Fibroblast of lung (primary cell): Measurements from ENCODE around the gene PGAM5. TPM values are rescaled to one million over a fixed set of nuclear protein-coding genes. Genes with fewer than 3 reads are reported as not detected.

Experiments used
- DNase-seq, 2 donors: peaks; one replicate each; pipeline versions ENCODE4 v3.0.0 to v3.0.0-alpha.2; 2010; ENCODE audit warnings: low read depth in 2 of 2
- H2AFZ ChIP-seq: 2 replicates; pipeline ENCODE4 v1.5.1; 2012; ENCODE audit warnings: low read length, control low read depth, inconsistent platforms
- H3K27ac ChIP-seq: 2 replicates; pipeline ENCODE4 v1.5.1; 2011; ENCODE audit warnings: low read length, control low read depth; ENCODE audit not compliant: insufficient read depth
- H3K27me3 ChIP-seq: 2 replicates; pipeline ENCODE4 v1.5.1; 2011; ENCODE audit warnings: mild to moderate bottlenecking, low read length; ENCODE audit not compliant: control insufficient read depth, insufficient read depth
- H3K36me3 ChIP-seq: 2 replicates; pipeline ENCODE4 v1.5.1; 2011; ENCODE audit warnings: low read length; ENCODE audit not compliant: control insufficient read depth, insufficient read depth
- H3K4me1 ChIP-seq: 2 replicates; pipeline ENCODE4 v1.5.1; 2011; ENCODE audit warnings: low read length; ENCODE audit not compliant: control insufficient read depth, insufficient read depth; ENCODE audit errors: extremely low read depth
- H3K4me2 ChIP-seq: 2 replicates; pipeline ENCODE4 v1.5.1; 2011; ENCODE audit warnings: low read length, control low read depth; ENCODE audit not compliant: insufficient read depth; ENCODE audit errors: extremely low read depth
- H3K4me3 ChIP-seq, 4 experiments: fragments of 200-600 bp in 1 of 4; sonication (generic) in 1 of 4; replicated peaks in 1 of 4; 2 replicates each; pipeline ENCODE4 v1.5.1; 2011 to 2016; ENCODE audit warnings: low read length in 4 of 4, low read depth in 3 of 4, mild to moderate bottlenecking in 3 of 4, control low read depth in 2 of 4, inconsistent platforms in 1 of 4, mixed read lengths in 1 of 4; ENCODE audit not compliant: insufficient read depth in 1 of 4; ENCODE audit errors: control extremely low read depth in 1 of 4
- H3K79me2 ChIP-seq: 2 replicates; pipeline ENCODE4 v1.5.1; 2012; ENCODE audit warnings: mild to moderate bottlenecking, low read length, inconsistent platforms; ENCODE audit not compliant: control insufficient read depth, insufficient read depth
- H3K9ac ChIP-seq: 2 replicates; pipeline ENCODE4 v1.5.1; 2011; ENCODE audit warnings: mild to moderate bottlenecking, low read length, control low read depth; ENCODE audit not compliant: insufficient read depth
- H3K9me3 ChIP-seq: 2 replicates; pipeline ENCODE4 v1.5.1; 2012; ENCODE audit warnings: low read depth, low read length; ENCODE audit not compliant: control insufficient read depth, insufficient read depth
- H4K20me1 ChIP-seq: 2 replicates; pipeline ENCODE4 v1.5.1; 2011; ENCODE audit warnings: low read length; ENCODE audit not compliant: control insufficient read depth, insufficient read depth; ENCODE audit errors: extremely low read depth
- EZH2 ChIP-seq: IDR thresholded peaks from 2 replicates; pipeline ENCODE4 v1.5.1; 2012; ENCODE audit warnings: low read length, control low read depth, mild to moderate bottlenecking; ENCODE audit errors: missing control alignments
- polyA plus RNA-seq, 2 donors: library from polyadenylated mRNA; depleted of rRNA in 1 of 2; stranded (reverse) in 1 of 2; unstranded in 1 of 2; fragments of >200 nt; gene quantifications; 2 replicates each; pipeline ENCODE4 v1.2.1, GENCODE V29; 2011 to 2012; ENCODE audit warnings: missing spikeins in 1 of 2
- total RNA-seq: library from RNA; depleted of rRNA; stranded (reverse); fragments of >200 nt; gene quantifications from 2 replicates; pipeline ENCODE4 v1.2.1, GENCODE V29; 2014
- TF ChIP-seq, protein P1 (sequence below), 2 donors: IDR thresholded peaks in 1 of 2; conservative IDR thresholded peaks in 1 of 2; 1 replicate in 1 of 2; 2 replicates in 1 of 2; pipeline ENCODE4 v1.5.1; 2011 to 2012; ENCODE audit warnings: low read length in 2 of 2, control low read depth in 1 of 2, inconsistent platforms in 1 of 2, low read depth in 1 of 2, mild to moderate bottlenecking in 1 of 2

The PGAM5 gene
- total and polyA plus RNA-seq, 2 donors (not counting 1 experiment from before 2014, with no cell fraction given) = 9.8 to 27.1 TPM

DNA sequence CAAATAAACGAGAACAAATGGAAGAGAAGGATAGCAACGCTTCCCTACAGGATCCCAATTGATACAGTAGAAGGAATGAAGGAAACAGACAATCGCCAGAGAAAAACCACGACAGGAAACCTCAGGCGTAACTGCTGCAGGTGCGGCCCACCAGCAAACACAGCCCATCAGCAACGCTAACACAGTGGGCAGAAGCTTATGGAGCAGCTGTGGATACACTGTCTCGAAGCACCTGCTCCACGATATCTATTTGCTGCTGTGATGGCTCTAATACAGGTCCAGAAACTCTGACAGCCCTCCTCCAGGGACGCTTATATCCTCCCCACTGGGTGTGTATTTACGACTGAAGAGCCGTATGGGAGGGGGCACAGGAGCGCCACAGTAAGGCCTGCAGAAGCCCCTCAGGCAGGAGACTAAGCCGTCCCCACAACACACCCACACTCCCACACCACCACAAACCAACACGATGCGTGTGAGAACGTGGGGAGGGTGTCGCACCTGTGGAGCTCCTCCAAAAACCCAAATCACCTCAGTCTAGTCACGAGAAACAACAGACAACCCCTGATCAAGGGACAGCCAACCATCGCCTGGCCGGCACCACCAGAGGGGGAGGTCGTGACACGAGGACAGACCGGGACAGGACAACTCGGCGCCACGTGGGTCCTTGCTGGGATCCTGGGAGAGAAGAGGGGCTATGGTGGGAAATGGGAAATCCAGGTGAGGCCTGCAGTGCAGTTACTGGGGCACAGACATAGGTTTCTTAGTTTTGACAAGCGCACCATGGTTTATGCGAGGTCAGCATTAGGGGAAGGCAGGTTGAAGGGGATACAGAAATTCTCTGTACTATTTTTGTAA lies 47.5 kb upstream of the PGAM5 start:
- Histone ChIP-seq H3K9me3 (no peaks in the 10 kb centered on the region), H3K36me3 (peaks cover 25% of the 10 kb centered on the region), H4K20me1 (no peaks in the 10 kb centered on the region), H3K27ac (no peak overlapping the region), H3K79me2 (no peaks in the 10 kb centered on the region), H2AFZ (no peak overlapping the region), H3K4me1 (no peaks in the 10 kb centered on the region), H3K27me3 (no peaks in the 10 kb centered on the region), H3K4me2 (no peak overlapping the region), H3K9ac (no peak overlapping the region), H3K4me3 (no peak overlapping the region)
- DNase-seq = no peak
- TF ChIP-seq, protein P1, sequence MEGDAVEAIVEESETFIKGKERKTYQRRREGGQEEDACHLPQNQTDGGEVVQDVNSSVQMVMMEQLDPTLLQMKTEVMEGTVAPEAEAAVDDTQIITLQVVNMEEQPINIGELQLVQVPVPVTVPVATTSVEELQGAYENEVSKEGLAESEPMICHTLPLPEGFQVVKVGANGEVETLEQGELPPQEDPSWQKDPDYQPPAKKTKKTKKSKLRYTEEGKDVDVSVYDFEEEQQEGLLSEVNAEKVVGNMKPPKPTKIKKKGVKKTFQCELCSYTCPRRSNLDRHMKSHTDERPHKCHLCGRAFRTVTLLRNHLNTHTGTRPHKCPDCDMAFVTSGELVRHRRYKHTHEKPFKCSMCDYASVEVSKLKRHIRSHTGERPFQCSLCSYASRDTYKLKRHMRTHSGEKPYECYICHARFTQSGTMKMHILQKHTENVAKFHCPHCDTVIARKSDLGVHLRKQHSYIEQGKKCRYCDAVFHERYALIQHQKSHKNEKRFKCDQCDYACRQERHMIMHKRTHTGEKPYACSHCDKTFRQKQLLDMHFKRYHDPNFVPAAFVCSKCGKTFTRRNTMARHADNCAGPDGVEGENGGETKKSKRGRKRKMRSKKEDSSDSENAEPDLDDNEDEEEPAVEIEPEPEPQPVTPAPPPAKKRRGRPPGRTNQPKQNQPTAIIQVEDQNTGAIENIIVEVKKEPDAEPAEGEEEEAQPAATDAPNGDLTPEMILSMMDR (conservative IDR thresholded peaks at IDR 0.05 in 1 of 2, IDR thresholded peaks at IDR 0.05 in 1 of 2; ENCODE audit: low read depth in 1 of 2, low read length in 2 of 2) = no peak
- no peak for TF ChIP-seq EZH2

DNA sequence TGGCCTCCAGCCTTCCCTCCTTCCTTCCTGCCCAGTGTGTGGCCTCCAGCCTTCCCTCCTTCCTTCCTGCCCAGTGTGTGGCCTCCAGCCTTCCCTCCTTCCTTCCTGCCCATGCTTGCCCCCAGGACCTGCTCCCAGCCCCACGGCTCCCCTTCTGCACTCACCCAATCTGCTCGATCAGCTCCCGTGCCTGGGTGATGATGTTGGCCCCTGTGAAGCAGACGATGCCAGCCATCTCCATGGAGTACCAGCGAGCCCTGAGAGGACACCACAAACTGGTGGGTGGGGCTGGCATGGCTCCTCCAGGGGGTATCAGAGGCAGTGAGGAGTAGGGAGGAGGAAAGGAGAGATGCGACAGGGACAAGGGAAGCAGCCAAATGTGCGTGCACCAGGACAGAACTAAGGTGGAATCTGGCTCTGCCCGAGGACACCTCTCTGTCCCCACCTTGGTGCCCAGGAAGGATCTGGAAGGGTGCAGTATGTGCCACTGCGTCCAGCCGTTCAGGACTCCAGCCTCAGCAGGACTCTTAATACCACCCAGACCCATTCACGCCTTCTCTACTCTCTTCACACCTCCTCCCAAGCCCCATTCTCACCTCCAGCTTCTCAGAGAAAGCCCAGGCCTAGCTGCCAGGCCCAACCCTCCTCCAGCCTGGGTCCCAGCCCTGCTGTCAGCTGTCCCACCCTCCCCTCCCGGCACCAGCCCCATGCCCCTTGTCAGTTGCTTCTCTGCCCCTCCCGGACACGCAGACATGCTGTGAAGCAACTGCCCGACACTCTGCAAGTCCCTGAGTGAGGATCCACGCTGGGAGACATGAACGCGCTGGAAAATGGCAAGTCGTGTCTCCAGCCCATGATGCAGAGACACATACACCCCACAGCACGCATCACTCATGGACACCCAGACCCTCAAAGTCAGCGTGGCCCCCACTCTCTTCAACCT lies 46.2 kb upstream of the PGAM5 start:
- no peaks in the 10 kb centered on the region for H3K9me3 ChIP-seq
- H3K79me2 ChIP-seq = no peaks in the 10 kb centered on the region
- no peak overlapping the region for H3K27ac ChIP-seq
- H3K4me2 ChIP-seq = no peak overlapping the region
- H3K4me1 ChIP-seq = no peaks in the 10 kb centered on the region
- no peaks in the 10 kb centered on the region for H4K20me1 ChIP-seq
- TF ChIP-seq, protein P1 (conservative IDR thresholded peaks at IDR 0.05 in 1 of 2, IDR thresholded peaks at IDR 0.05 in 1 of 2; ENCODE audit: low read depth in 1 of 2, low read length in 2 of 2) = no peak
- no peak for TF ChIP-seq EZH2
- no peak overlapping the region for H3K4me3 ChIP-seq
- no peaks in the 10 kb centered on the region for H3K27me3 ChIP-seq
- H3K36me3 ChIP-seq = peaks cover 23% of the 10 kb centered on the region
- no peak overlapping the region for H2AFZ ChIP-seq
- DNase-seq = no peak
- H3K9ac ChIP-seq = no peak overlapping the region

DNA sequence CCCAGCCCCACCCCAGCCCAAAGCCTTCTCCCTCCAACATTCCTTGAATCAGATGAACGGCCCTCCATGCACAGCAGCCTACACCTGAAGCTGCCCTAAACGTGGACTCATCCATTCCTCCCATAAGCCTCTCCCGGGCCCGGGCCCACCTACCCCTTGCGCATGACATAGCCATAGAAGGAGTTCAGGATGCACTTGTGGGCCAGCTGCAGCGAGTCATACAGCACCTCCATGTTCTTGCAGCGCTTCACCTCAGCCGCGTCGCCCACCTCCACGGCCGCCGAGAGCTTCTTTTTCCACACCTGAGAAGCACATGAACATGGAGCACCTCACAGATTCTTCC lies 45.5 kb upstream of the PGAM5 start:
- Histone ChIP-seq H3K27me3 (no peaks in the 10 kb centered on the region), H3K9me3 (no peaks in the 10 kb centered on the region), H3K79me2 (no peaks in the 10 kb centered on the region), H3K36me3 (peaks cover 23% of the 10 kb centered on the region), H3K9ac (no peak overlapping the region), H3K27ac (no peak overlapping the region), H4K20me1 (no peaks in the 10 kb centered on the region), H3K4me3 (no peak overlapping the region), H2AFZ (no peak overlapping the region), H3K4me2 (no peak overlapping the region), H3K4me1 (no peaks in the 10 kb centered on the region)
- no peak for DNase-seq
- TF ChIP-seq, protein P1 (conservative IDR thresholded peaks at IDR 0.05 in 1 of 2, IDR thresholded peaks at IDR 0.05 in 1 of 2; ENCODE audit: low read depth in 1 of 2, low read length in 2 of 2) = no peak
